NCI-H187 (cell line): ENCODE measurements around the gene SERPINA4.

ENCODE experiments used
- DNase-seq, 2 experiments: peaks; one replicate each; lab custom pipeline; 2025; lab: John Stamatoyannopoulos, UW

Gene SERPINA4

GRCh38 chr14:94615823-94616570 is 54.8 kb downstream of the SERPINA4 start:
- no peak for DNase-seq

GRCh38 chr14:94617366-94617941 is 56.2 kb downstream of the SERPINA4 start:
- no peak for DNase-seq

- no peak for DNase-seq
These were observed 57.0 kb downstream of the SERPINA4 start for GRCh38 chr14:94617988-94618822.

- no peak for DNase-seq
These were observed 58.1 kb downstream of the SERPINA4 start for GRCh38 chr14:94619297-94619696.
